Measurements from ENCODE around the gene FH.
A peak's percentile ranks its signal among the peaks of the same experiment; 100 is the strongest.

FH gene

DNA sequence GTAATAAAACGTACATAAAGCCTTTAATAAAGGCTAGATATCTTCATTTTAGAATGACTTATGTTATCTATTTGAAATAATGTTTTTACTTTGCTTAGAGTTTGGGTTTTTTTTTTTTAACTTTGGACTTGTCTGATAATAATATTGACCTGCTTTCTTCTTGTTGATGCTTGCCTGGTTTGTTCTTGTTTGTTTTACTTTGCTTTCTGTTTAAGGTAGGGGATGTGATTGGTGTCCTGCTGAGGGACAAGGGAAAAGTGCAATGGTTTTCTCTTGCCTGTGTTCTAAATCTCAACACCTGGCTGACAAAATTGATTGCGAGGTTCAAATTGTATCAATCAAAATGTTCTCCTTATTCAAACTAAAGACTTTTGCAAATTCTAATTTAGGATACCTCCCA lies 2.2 kb upstream of the FH start:
- no peak for DNase-seq (ENCODE audit: low read depth in 2 of 2)

DNA sequence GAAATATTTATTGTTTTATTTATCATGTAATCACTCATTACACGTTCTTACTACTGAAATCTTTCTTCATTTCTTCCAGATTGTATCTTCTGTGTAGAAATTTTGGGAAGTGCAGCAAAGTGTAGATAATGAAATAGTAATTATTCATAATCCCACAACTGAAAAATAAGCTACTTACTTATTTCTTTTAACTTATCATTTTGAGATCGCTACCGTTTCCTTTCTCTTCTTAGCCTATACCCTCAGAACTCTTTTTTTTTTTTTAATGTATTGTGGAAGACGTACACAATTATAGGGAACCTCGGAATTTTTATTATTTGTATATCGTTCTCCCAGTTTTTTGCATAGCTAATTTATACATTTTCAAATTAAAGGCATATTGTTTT lies 518 bp upstream of the FH start:
- no peak for DNase-seq (ENCODE audit: low read depth in 2 of 2)

- peak in 1 of 2 donors; percentile 12 for DNase-seq (ENCODE audit: low read depth in 2 of 2)
These were observed 863 bp downstream of the FH start for GRCh38 chr1:241518476-241519307.

DNA sequence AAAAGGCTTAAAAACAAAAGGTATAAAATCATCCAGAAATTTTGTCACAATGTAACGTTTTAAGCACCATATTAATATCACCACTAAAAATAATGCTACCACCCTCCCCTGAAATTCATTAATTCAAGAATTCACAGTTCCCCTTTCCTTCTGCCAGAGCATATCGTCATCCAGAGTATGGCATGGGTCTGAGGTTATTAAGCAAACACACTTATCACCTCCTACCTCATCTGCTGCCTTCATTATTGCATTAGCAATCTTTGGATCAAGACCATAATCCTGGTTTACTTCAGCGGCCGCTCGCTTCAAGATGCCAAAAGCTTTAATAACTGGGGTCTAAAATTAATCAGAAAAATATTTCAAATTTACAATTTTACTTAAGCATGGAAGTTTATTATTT lies 6.2 kb downstream of the FH start:
- no peak for DNase-seq (ENCODE audit: low read depth in 2 of 2)

DNA sequence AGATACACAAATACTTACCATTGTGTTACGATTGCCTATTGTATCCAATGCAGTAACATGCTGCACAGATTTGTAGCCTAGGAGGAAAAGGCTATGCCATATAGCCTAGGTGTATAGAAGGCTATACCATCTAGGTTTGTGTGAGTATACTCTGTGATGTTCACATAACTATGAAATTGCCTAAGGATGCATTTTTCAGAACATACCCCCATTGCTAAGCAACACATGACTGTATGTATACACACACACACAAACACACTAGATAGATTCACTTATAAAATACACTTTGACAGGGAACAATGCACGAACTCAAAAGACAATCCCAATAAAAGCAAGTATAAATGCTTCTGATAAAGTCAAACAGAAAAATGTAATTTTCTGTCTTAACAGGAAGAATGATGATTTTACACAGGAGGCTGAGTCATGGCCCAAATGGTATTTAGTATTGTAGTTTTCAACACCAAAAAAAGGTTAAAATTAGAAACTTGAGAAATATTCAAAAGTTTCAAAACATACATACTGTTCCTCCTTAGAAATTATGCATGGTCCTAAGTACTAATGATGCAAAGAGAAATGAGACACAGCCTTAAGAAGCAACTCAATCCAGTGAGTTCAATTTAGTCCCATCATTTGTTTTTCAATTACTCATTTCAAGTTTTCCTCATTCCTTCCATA lies 12.2 kb downstream of the FH start:
- no peak for DNase-seq (ENCODE audit: low read depth in 2 of 2)

DNA sequence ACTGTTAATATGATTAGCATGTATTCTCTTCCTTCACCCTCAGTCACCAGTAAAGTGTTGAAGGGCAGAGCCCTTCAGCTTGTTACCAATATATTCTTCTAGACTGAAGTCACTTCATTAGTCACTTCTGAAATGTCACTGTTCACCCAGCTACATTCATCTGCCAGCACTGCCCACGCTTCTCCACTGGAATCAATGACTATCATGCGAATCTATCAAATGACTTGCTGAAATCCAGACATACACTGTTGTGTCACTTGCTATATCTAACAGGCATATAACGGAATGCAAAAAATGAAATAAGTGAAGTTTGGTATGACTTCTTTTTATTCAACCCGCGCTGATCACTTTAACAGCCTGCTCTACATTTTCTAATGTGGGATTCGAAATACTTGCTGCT lies 16.1 kb downstream of the FH start:
- DNase-seq (ENCODE audit: low read depth in 2 of 2) = no peak

DNA sequence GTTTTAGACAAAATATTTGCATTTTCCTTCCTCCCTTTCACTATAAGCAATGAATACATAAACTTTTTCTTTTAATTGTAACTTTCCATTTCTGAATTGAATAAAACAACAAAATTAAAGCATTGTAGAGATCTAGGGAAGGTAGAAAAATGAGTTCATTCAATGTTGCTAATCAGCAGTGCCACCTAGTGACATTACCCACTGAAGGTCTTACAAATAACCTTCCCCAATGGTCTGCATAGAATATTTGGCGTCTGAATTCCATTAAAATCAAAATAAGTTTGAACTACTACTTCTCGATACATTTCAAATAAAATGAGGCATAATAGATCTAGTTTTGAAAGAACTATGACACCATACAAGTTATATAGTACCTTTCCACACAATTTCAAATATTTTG lies 19.6 kb downstream of the FH start:
- no peak for DNase-seq (ENCODE audit: low read depth in 2 of 2)

- DNase-seq (ENCODE audit: low read depth in 2 of 2) = no peak
These were observed 23.8 kb downstream of the FH start for GRCh38 chr1:241495741-241496140.

DNA sequence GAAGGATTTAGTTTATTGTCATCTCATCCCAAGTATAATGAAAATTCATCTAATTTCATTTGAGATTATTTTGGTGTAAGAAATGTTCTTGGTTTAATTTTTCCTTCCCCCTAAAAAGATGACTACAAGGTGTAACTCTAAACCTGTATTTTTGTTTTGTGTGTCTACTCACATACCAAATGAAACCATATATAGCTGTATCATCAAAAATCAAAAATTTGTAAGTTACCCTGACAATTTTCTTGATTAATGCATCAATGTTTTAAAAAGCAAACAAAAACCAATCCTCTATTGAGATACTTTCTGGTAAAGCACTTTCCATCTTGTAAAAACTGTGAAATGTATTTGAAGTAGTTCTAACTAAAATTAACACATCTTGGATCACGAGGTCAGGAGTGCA lies 30.8 kb downstream of the FH start:
- no peak for DNase-seq (ENCODE audit: low read depth in 2 of 2)

- no peak for DNase-seq (ENCODE audit: low read depth in 2 of 2)
These were observed 34.0 kb downstream of the FH start for GRCh38 chr1:241485554-241485992.

GRCh38 chr1:241485145-241485544 lies 34.4 kb downstream of the FH start:
- DNase-seq (ENCODE audit: low read depth in 2 of 2) = no peak

DNA sequence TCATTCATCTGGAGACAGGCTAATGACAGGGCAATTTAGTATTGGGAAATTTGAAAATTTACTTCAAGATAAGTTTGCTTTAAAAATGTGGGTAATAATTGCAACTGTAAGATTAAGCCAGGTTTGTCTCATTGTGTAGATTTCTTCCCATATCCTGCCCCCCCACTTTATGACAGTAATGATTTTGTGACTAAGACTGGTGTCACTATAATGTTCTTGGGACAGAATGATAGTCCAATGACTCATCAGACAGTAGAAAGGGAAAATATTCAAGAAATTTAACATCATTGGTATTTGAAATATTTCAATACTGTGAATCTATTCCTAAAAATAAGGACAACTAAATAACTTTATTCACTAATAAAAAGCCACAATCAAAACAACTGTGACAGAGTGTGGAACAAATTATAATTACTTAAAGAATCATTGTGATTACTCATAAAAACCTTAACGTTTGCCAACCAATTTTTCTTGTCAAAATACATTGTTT lies 36.7 kb downstream of the FH start:
- no peak for DNase-seq (ENCODE audit: low read depth in 2 of 2)

DNA sequence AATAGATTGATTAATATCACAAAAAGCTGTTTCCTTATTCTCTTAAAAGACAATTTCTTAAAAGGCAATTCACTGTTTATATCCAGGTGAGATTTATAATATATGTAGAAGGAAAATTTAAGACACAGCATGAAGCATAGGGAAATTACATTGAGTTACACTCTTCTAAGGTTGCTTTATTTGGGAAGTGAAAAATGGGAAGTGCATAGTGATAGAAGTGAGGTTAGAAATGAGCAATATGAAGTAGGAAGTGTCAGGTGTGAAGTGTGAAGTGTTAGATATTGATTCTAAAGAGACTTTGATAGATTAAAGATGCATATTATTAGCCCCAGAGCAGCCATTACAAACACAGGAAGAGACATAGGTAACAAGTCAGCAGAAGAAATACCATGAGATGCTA lies 40.3 kb downstream of the FH start:
- DNase-seq (ENCODE audit: low read depth in 2 of 2) = no peak

DNA sequence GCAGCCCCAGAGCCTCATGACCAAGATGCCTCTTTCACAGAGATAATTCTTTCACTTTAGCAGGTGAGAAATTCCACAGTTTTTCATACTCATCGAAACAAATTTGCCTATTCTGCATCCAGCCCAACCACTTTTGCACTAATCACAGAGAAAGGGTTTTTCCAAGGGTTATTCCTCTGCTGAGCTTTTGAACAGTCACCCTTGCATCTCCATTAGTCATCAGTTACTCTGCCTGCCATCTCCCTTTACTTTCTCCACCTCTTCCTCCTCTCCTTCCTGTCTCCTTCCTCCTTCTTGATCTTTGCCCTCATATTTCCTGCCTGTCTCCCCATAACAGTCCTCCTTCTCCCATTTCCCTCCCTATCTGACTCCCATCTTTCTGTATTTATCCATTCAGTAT lies 43.9 kb downstream of the FH start:
- DNase-seq (ENCODE audit: low read depth in 2 of 2) = no peak

DNA sequence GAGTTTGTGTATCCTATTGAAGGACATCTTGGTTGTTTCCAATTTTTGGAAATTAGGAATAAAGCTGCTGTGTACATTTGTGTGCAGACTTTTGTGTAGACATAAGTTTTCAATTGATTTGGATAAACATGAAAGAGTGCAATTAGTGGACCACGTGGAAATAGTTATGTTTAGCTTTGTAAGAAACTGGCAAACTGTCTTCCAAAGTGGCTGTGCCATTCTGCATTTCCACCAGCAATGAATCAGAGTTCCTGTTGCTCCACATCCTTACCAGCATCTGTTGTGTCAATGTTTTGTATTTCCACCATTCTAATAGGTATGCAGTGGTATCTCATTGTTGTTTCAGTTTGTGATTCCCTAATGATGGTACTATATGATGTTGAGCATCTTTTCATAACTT lies 46.5 kb downstream of the FH start:
- DNase-seq (ENCODE audit: low read depth in 2 of 2) = no peak

DNA sequence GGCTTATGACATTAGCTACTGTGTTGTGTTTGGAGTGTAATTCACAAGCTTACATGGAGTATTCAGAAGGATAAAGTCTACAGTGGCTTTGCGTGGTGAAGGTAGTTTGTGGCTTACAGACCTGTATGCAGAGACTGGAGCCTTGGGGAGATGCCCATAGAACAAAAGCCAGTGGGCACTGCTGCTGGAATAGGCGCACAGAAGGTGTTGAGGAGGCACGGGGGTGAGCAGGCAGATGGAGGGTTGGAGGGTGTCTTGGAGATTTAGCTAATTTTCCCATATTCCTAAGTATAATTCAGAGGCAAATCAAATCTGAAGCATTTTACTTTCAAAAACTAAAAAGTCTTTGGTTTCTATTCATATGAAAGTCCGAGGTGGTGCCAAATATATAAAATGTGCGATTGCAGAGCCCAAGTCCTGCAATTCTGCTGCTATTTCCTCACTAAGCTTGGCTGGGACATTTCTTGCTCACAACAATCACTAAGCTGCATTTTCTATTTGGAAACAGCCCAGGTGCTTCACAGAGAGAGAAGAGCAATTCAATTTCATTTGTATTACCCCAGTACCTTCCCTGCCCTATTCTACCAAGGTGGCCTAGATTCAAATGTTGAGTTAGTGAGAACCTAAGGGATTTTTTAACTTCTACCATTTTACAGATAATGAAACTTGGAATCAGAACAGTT lies 48.5 kb downstream of the FH start:
- DNase-seq (ENCODE audit: low read depth in 2 of 2) = no peak

GRCh38 chr1:241470361-241470760 lies 49.2 kb downstream of the FH start:
- DNase-seq (ENCODE audit: low read depth in 2 of 2) = no peak

- no peak for DNase-seq (ENCODE audit: low read depth in 2 of 2)
These were observed 53.9 kb downstream of the FH start for GRCh38 chr1:241465673-241466072.

- DNase-seq (ENCODE audit: low read depth in 2 of 2) = no peak
These were observed 54.6 kb downstream of the FH start for GRCh38 chr1:241464985-241465384.

GRCh38 chr1:241462391-241462790 lies 57.2 kb downstream of the FH start:
- DNase-seq (ENCODE audit: low read depth in 2 of 2) = no peak

- DNase-seq (ENCODE audit: low read depth in 2 of 2) = no peak
These were observed 59.3 kb downstream of the FH start for GRCh38 chr1:241460098-241460873.
